ENCODE data around the gene PCYT2.
"Not testable (repeated sequence)": the region's sequence is repeated elsewhere in the genome, so short reads cannot be mapped to it uniquely, and the experiment has no call there.

PCYT2 gene

DNA sequence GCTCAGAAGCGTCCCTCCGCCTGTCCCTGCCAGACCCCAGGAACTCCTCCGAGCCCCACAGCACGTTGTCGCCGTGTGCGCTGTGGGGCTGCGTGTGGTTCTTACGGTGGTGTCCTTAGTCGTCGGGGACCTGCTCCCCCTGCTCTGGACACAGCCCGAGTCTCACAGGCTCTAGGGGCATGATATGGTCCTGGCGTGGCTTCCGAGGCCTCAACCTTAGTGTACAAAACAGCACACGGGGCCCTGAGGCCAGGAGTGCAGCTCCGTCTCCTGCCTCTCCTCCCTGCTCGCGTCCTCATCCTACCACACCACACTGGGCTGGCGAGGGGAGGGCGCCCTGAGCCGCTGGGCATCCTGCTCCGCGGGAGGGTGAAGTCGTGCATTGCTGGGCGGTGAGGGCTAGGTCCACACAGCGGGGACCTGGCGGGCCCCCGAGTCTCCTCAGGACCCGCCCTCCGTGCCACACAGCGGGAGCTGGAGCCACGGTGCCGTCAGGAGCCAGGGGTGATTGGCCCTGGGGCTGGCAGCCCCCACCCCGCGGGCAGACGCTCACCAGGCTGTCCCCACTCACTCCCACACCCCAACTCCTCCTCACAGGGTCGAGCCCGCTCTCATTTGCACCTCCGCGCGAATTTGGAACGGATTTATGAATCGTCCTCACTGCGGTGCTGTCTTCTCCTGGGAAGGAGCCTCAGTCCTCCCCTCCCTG is 17.5 kb upstream of the PCYT2 start:
- H3K27ac ChIP-seq, result no peak overlapping the region
- DNase-seq (ENCODE audit: low read depth, low spot score), result no peak

DNA sequence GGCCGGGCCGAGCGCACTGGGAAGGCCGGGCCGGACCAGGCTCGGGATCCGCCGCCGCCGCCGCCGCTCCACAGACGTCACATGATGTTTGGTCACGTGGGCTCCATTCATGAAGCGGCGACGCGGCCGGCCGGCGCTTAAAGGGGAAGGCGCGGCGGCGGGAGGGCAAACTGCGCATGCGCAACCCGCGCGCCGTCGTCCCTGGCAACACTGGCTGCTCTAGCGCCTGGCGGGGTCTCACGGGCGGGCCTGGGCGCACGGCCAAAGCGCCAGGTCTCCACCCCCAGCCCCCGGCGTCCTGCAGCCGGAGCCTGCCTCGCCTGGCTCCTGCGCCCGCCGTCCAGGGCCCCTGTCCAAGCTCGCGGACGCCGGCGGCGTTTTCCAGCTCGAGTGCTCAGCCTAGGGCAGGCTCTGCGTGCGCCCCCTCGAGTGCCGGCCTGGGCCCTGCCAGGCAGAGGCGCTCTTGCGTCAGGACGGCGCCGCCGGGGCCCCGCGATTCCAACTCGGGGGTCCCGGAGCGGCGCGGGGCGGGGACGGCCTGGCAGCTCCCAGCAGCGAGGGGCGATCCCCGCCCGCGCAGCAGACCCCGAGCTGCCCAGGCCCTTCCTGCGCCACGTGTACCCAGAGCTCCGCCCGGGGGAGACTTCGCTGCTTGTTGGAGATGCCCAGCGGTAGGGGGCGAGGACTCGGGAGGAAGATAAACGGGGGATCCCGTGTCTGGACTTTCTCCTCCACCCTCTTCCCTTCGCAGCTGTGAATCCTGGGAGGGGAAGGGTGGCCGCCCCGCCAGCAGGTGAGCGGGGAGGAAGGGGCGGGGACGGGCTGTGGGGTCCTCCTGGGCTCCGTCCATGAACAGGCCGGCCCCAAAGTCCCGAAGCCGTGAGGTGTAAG is 16.7 kb upstream of the PCYT2 start, which contains the start of gene MAFG:
MAFG (minus strand) TSS at position 83 of the 891 bp plus-strand sequence. CDS start 4,550 bp downstream, outside the sequence.
- peak; percentile 33 for DNase-seq (ENCODE audit: low read depth, low spot score)

DNA sequence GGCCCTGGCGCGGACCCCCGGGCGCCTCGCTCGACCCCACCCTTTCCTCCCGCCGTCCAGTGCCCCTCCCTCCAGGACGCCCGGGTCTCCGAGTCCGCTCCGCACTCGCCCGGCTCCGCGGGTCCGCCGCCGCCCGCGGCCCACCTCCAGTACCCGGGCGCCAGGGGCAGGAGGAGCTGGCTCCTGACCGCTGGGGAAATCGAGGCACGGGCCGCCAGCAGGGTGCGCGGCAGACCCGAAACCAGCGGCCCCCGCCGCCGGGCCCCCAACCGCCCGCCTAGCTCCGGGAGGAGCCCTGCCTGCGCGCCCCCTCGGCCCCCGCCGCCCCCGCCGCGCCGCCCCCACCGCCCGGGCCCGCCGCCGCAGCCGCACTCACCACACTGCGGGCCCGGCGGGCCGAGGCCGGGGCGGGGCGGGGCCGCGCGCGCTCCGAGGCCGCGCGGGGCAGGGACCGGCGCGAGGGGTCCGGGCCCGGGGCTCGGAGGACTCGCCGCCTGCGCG is 16.0 kb upstream of the PCYT2 start:
- no peak for DNase-seq (ENCODE audit: low read depth, low spot score)
- H3K27ac ChIP-seq, result peak overlapping the region; percentile 89

More for the DNA sequence above, 16.7 kb upstream of the PCYT2 start, which contains the start of gene MAFG:
- peak within 1 kb of the TSS; percentile 89 for H3K27ac ChIP-seq

DNA sequence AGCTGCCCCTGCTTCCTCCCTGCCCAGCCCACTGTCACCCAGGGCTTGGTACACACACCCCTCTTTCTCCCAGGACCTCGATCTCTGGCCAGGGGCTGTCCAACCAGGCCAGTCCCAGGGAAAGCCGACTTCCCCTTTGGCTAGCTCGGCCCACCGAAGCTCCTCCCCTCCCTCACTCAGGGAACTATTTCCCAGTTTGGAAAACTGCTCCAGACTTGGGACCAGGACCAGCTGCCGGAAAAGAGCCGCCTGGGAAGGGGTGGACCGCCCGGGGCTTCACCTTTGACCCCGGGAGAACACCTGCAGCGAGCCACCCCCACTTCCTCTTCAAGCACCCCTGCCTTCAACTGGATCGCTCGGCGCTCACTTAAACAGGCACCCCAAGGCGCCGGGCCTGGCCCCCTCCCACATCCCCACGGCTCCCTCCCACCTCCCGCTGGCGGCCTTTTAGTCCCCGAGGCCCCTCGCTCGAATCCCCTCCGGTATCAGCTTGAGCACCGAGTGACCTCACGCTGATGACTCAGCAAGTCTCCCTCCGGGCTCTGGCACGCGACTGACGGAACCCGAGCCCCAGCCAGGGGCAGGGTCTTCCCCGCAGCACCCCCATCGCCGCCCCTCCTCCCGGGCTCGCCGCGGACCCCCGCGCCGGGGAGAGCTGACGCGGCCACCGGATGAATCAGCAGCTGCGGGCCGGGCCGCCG is 15.4 kb upstream of the PCYT2 start:
- no peak for DNase-seq (ENCODE audit: low read depth, low spot score)
- peak overlapping the region; percentile 89 for H3K27ac ChIP-seq

DNA sequence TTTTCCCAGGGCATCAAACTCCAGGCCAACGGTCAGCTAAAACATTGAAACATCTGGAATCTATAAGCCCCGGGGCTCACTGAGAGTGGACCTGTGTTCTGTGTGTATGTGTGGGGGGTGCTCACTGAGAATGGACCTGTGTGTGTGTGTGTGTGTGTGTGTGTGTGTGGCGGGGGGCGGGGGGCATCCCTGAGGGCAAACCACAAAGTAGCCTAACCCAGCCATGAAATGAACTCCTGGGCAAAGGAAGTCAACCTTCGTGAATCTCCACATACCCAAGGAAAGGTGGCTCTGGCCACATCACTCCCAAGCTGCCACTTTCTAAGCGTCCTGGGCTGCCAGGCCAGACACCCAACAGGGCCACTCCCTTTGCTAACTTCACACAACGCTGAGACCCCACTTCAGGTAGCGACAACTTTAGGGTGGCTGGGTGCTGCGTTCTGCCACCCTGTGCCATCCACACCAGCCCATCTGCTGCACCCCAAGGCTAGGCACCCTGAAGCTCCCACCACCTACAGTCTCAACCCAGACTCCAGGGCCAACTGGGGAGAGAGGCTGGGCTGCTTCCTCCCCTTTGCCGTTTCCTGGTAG is 14.8 kb upstream of the PCYT2 start:
- no peak for DNase-seq (ENCODE audit: low read depth, low spot score)
- peak overlapping the region; percentile 89 for H3K27ac ChIP-seq

DNA sequence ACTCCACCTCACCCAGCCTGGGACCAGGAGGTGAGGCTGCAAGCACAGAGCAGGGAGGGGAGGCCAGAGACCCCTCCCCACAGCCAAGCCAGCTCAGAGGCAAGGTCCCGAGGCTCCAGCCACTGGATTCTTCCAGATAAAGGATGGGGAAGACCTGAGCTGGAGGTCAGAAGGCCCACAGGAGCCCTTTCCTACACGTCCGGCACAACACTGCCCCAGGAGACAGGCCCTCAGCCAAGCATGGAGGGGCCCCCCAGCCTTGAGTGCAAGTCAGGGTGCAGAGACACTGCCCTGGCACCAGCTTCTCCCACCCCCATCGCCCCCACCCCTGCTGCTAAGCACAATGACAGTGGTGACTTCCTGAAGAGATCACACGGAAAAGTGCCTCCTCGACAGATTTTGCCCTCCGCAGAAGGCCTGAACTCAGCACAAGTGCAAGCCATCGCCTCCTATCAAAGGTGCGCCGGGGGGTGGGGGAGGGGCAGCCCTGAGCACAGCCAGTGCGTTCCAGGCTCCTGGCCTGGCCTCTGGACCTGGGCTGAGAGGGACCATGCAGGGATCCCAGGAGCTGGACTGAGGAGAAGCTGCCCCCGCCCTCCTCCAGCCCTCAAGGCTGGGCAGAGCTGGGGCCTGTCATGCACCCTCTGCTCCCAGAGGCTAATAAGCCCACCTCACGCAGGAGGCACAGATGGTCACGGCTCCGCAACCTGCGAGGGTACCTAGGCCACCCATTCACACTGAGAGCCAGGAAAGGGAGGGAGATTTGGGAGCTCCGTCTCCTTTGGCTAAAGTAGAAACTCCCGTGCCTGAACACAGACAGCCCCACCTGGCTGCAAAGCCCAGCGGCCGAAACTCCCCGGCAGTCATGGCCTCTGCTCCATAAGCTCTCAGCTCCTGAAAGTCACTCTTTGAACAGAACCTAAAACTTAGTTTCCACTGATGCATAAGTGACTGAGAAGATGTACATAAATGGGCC is 13.6 kb upstream of the PCYT2 start:
- H3K27ac ChIP-seq, result peak overlapping the region; percentile 54
- DNase-seq (ENCODE audit: low read depth, low spot score), result no peak

DNA sequence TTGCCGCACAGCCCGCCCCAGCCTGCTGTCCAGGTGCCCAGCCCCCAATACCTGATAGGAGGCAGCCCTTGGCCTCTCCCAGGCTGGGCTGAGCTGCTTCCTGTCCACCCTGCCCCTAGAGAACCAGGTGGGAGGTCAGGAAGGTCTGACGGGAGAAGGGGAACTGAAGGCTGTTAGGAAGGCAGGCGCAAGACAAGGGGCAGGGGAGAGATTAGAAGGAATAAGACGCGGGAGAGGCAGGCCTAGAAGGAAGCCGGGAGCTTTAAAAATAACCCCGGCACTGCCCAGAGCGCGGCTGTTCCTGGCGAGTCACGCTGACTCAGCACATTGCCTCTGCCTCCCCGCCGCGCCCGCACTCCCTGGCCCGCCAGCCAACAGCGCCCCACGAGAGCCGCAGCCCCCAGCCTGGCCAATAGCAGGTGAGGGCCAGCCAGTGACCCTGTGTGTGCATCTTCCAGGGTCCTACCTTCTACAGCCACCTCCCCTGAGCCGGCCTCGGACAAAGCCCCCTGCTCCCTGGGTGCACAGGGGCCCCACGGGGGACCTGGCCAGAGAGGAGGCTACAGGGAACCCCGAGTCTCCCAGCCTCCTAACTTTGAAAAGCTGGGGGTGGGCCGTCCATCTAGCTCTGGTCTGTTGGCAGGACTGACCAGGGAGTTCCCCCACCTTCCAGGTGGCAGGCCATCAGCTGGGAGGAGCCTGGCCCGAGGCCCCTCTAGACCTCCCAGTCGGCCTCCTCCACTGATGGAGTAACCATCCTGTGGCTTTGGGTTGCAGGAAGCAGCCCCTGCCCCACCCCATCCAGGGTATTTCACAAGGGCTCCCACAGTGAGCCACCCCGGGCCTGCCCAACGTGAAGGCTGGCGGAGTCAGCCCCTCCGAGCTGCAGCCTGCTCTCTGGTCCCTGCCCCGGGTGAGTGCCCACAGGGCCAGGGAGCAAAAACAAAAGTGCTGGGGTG is 12.4 kb upstream of the PCYT2 start:
- peak overlapping the region; percentile 54 for H3K27ac ChIP-seq
- DNase-seq (ENCODE audit: low read depth, low spot score), result no peak

DNA sequence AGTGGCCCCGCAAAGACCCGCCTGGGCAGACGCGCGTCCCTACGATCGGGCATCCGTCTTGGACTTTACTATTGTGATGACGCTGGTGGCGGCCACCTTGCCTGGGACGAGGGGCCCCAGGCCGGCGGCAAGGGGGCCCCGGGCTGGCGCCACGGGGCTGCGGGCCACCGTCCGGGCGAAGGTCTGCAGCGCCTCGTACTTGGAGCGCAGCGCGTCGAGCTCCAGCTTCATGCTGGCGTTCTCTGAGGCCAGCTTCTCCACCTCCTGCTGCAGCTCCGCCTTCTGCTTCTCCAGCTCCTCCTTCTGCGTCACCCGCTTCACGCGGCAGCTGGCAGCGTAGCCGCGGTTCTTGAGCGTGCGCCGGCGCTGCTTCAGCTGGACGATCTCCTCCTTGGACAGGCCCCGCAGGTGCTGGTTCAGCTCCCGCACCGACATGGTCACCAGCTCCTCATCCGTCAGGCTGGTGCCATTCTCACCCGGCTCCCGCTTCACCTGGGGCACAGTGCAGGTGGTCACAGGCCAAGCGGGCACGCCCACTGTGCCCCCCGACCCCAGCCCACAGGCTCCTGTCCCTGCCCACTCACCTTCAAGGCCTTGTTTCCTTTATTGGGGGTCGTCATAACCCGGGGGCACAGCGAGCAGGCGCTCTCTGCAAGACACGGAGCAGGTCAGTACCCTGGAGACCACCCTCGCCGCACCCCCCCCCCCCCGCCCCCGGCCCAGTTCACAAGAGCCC is 11.5 kb upstream of the PCYT2 start:
- DNase-seq (ENCODE audit: low read depth, low spot score), result no peak
- peak overlapping the region; percentile 54 for H3K27ac ChIP-seq

DNA sequence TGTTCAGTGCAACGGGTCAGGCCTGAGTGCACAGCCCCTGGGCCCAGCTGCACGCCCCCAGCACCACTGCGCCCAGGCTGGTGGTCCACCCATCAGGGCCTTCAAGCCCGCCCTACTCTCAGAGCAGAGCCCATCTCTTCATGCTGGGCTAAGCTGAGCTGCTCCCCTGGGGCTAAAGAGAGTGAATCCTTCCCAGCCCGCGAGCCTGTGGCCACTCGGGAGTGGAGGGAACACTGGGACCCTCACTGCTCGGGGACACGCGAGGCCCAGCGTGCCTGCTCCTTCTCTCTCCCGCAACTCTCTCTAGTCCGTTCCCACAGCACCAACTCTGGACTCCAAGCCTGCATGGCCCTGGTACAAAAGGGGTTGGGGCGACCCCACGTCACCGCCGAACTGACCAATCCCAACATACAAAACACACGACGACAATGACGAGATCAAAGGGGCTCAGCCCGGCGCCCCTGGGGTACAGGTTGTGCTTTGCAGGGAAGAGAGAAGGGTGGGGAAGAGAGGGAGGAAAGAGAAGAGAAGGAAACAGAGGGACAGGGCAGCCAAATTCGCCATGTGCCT is 10.9 kb upstream of the PCYT2 start:
- no peak overlapping the region for H3K27ac ChIP-seq
- no peak for DNase-seq (ENCODE audit: low read depth, low spot score)

DNA sequence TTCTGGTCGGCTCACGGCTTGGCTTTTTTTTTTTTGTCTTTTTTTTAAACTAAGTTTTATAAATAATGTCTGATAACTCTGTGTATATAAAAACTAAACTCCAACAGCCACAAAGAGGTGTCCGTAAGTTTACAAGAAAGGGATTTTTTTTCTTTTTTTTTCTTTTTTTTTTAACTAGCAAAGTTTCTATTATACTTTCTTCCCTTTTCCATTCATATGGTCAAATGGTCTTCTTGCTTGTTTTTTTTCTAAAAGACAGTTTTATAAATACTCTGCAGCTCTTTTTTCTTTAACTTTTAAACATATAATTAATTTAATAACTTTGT is 10.3 kb upstream of the PCYT2 start:
- no peak for DNase-seq (ENCODE audit: low read depth, low spot score)
- H3K27ac ChIP-seq, result no peak overlapping the region

DNA sequence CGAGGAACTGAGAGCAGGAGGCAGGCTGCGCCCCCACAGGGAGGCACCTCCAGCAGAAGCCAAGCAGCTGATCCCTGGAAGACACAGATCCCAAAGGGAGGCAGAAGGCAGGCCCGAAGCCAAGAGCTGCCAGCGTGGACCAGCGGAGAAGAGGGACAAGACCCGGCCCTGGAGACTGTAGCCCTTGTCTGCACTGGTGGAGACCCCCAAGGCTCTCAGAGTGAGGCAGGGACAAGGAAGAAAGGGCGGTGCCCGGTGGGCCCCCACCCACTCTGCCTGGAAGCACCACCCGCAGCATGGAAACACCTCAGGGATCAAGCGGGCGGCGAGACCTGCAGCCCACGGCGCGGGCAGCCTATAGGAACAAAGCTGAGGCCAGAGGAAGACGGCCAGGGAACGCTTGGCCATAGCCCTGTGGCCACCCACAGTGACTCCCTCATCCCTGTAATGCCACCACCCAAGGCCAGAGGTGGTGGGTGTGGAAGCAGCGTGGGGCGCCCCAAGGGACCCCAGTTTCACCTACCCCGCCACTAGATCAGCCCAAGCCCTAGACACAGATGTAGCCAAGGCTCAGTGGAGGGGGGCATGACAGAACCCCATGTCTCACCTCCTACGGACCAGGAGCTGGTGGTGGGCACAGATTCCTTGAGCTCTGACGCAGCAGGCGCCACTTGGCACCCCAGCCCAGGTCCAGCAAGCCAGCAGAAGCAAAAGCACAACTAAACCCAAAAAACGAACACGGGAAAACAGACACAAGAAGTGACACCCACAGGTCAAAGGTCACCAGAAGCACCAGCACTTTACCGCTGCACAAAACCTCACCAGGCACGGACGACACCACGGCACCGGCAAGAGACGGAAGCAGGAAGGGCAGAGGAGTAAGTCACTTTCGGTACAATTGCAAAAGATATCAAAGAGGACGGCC is 9.7 kb upstream of the PCYT2 start:
- H3K27ac ChIP-seq, result no peak overlapping the region
- DNase-seq (ENCODE audit: low read depth, low spot score), result no peak

DNA sequence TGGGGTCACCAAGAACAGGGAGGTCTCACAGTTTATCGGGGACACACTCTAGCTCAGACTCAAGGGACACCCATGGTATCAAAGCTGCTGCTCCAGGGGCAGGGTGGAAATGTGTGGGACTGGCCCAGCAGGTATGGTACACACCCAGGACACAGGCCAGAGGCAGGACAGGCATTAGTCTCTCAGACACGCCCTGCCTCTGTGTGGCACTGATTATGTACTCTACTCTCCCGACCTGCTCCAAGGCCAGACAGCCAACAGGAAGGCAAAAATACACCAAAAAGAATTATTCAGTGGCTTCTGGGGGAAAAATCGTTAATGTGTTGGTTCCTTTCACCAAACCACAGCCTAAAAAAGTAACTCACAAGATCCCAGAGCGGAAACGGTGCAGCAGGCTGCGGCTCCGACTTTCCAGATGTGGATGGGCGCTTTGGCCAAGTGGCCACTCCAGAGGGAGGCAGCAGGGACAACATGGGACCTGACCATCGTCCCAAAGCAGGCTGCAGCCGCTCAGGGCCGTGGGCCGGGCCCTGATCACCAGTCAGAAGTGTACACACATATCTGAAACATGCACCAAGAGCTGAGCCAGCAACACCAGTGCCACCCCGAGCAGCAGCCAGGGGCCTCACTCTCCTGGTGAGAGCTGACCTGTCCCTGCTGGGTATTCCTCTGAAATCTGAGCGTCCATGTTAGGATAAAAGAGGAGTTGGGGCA is 7.8 kb upstream of the PCYT2 start:
- no peak for DNase-seq (ENCODE audit: low read depth, low spot score)
- peak overlapping the region; percentile 77 for H3K27ac ChIP-seq

DNA sequence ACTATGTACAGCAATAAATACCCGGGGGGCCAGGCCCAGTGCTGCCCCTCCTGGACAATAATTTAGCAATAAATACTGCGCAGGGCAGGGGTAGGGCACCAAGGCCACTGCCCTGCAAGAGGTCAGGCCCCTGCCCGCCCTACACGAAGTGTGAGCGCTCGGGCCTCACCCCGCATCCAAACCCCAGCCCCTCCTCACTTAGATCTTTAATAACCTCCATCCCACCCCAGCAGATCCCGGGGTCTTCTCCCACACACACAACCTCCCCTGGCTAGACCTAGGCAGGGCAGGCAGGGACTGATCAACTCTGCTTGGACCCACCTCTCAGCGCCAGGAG is 7.1 kb upstream of the PCYT2 start:
- not testable (repeated sequence) for DNase-seq (ENCODE audit: low read depth, low spot score)
- peak overlapping the region; percentile 77 for H3K27ac ChIP-seq

DNA sequence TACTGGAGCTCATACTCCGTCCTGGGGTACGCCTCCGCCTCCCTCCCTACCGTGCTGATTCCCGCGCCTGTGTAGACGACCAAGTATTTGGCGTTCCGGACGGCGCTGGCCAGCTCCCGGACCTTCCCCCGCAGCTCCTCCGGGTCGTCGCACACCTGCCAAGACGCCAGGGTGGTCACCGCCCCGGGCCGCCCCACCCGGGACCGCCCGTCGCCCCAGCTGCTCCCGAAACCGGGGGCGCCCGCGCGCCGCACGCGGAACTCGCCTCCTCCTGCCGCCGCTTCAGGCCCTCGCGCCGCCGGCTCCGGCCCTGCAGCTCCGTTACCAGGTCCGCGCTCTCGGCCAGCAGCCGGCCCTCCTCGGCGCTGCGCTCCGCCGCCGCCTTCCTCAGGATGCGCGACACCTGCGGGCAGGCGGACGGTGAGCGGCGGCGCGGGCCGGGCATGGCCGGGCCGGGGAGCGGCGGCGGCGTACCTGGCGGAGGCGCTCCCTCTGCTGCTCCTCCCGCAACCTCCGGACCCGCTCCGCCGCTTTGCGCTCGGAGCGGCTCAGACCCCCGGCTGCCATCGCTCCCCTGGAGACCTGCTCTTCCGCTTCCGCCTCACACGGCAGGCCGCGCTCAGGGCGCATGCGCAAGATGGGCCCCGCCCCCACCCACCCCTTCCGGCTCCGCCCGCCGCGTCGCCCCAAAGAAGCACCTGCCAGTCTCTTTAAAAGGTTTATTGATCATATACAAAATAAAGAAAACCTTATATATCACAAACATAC is 6.5 kb upstream of the PCYT2 start, which contains the start of gene SIRT7:
SIRT7 (minus strand) TSS at position 612 of the 768 bp plus-strand sequence; CDS start at position 567, 45 bp downstream.
- H3K27ac ChIP-seq, result peak within 1 kb of the TSS; percentile 77
- no peak for DNase-seq (ENCODE audit: low read depth, low spot score)

Measured in epithelial cell of prostate (primary cell).